ENCODE data around the gene GPHA2.

Gene GPHA2

DNA sequence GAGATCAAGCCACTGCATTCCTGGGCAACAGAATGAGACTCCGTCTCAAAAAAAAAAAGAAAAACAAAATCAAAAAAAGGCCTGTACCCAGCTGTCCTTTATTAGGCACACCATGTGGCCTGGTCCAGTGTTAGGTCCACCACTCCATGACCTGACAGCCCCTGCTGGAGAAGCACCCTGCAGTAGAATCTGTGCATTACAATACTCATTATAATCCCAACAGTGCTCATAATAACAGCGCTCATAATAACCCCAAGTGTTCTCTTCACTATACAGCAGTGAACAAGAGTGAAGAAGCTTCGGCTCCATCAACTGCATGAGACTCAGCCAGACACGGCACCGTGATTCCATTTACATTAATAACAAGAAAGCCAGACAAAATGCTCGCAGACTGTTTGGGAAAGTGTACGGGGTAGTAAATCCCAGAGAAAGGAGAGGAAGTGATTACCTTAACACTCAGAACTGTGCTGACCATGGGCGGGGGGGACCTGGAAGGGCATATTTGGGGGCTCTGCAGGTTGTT is 48.4 kb downstream of the GPHA2 start:
- FAIRE-seq (no peak), DNase-seq (ENCODE audit: insufficient read length, low spot score) (no peak)
- TF ChIP-seq CTCF (IDR thresholded peaks at IDR 0.05; ENCODE audit: insufficient read depth, missing control alignments), result no peak

- DNase-seq (ENCODE audit: insufficient read length, low spot score) (no peak), FAIRE-seq (no peak)
- TF ChIP-seq CTCF (IDR thresholded peaks at IDR 0.05; ENCODE audit: insufficient read depth, missing control alignments), result no peak
Measured at GRCh38 chr11:64885367-64886286, 50.1 kb downstream of the GPHA2 start.

Data from D721Med (cell line).